ENCODE measurements around the gene CCDC178.
"Not testable (repeated sequence)": the region's sequence is repeated elsewhere in the genome, so short reads cannot be mapped to it uniquely, and the experiment has no call there.

The CCDC178 gene
- total RNA-seq: 0.04 to 0.06 reads per million in 2 experiments

DNA sequence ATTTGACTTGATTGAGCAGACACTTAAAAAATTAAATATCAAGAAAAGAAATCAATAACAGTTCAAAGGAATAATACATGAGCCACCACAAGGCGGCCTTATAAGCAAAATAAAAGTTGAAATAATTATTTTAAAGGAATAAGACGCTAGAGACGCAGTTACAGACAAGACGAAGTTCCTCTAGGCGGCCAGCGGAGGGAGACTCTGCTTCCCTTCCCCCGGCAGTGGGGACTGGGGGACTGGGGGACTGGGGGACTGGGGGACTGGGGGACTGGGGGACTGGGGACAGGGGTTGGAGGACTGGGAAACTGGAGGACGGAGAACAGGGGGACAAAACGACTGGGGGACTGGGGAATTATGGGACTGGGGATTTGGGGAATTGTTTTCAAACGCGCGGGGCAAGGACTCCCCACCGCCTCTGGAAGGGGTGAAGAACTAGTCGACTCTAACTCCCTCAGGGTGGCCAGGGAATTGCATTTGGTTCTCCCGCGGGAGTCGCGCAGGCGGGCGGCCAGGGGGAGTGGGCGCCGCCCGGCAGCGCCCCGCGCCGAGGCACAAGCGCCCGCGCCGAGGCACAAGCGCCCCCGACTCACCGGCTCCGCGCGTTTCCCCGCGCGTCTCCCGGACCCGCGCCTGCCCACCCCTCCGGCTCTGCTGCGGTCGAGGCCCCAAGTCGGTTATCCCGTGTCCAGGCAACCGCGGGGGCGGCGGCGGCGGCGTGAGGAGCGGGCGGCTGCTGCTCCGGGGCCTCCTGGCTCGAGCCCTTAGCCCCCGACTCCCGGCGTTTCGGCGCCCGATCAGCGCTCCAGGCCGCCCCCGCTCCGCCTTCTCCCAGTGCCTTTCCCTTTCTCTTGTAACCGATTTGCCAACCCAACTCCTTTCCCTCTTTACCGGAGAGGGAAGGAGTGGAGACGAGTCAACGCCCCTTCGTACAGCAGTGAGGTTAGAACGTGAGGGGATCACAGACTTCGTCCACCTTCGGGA, at the start of gene CCDC178:
TSS of gene CCDC178 (minus strand) at position 662 of the 984 bp plus-strand sequence. CDS start 28,633 bp downstream, outside the sequence.
- DNase-seq (ENCODE audit: low read depth): no peak

DNA sequence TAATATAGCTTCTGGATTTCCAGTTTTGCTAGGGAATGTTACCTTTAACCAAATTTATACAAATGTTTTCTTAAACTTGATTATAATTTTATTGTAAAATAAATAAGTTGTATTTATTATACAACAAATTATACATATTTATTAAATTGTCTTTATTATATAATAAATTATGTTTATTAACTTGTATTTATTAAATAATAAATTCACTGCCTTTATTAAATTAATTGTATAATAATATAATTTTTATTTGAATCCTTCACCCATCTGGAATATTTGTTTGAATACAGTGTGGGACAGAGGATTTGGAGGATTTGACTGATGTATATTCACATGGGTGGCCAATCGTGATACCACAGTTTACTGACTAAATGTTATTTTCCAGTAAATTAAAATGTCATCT, 43.4 kb upstream of the CCDC178 start:
- DNase-seq (ENCODE audit: low read depth): no peak

DNA sequence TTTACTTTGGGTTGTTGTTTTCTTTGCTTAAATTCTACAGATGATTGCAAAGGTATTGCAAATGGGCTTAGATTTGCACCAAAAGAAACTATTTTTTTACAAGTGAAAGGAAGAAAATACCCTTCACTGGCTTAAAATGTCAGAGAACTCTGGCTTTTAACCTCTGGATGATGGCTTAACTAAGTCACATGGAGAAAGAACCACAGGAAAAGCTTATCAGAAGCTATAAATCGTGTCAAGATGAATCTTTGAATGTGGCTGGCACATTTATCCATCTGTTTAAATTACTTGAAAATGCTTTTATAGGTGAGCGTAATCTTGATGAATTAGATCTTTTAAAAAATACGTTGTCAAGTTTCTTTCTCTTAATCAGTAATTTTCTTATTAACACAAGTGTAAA, 32.0 kb upstream of the CCDC178 start:
- no peak for DNase-seq (ENCODE audit: low read depth)

GRCh38 chr18:33470216-33470615, 29.7 kb upstream of the CCDC178 start:
- no peak for DNase-seq (ENCODE audit: low read depth)

DNA sequence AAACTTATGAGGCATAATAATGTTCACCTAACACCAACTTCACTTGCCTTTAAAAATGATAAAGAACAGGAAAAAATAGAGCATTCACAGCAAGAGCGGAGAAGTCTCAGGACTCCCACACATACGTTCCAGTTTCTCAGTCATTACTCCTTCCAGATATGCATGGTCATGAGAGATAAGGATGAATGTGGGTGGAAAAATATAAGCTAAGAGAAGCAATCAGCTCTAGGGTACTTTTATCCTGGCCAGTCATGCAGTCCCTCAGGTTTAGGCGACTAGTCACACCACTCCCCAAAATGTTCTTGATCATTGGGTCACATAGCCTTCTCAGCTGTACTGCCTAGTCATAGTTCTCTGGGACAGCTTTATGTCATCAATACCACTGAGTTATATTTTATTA, 29.2 kb upstream of the CCDC178 start:
- no peak for DNase-seq (ENCODE audit: low read depth)

- DNase-seq (ENCODE audit: low read depth): no peak
Observed at GRCh38 chr18:33467531-33467930, 27.0 kb upstream of the CCDC178 start.

- no peak for DNase-seq (ENCODE audit: low read depth)
Observed at GRCh38 chr18:33466822-33467221, 26.3 kb upstream of the CCDC178 start.

DNA sequence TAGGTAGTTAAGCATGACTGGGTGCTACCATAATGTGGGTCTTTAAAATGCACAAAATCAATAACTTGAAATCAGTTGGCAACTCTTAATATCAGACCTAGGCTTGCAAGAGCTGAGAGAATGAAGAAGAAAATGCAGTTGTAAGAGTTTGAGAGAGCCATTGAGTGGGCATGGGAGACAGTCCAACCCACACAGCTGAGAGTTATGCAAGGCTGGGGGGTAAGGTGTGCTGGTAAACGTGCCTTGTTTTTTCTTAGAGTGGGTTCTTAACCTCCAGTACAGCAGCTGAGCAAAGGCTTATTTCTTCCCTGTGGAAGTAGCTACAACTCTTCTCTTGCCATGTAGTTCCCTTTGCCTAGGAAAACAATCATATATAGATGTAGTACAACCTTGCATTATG, 20.2 kb upstream of the CCDC178 start:
- no peak for DNase-seq (ENCODE audit: low read depth)

GRCh38 chr18:33459612-33460011, 19.1 kb upstream of the CCDC178 start:
- DNase-seq (ENCODE audit: low read depth): no peak

DNA sequence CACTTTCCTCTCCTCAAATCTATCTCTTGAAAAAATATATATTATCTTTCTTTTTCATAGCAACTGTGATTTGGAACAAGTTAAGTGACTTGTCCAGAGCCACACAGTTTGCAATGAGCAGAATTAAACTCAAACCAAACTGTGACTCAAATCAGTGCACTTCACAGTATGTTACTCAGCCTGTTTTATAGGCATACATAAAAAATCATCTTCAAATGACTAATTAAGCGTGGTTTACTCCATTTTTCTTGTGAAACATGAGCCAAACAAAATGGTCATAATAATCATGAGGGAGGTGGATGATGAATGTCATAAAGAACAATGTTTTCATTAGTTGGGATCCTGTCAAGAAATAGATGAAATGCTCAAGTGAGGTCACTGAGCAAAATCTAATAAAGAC, 6.1 kb upstream of the CCDC178 start:
- DNase-seq (ENCODE audit: low read depth): no peak

DNA sequence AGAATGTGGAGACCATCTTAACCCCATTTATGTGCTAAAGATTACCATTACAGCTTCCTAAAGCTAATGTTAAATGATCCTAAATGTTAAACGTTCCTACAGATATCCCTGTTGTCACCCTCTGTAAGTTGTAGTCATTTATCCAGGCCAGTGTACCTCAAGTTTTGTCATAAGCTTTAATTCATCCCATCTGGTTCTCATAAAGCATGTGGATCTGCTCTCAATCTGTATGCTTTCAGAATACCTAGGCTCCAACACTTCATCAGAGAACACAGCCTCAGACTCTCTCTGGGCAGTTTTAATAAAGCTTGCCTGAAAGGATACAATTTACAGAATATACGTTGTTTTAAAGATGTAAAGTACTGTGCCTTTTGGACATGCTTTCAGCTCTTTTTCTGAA, 4.2 kb upstream of the CCDC178 start:
- DNase-seq (ENCODE audit: low read depth): no peak

DNA sequence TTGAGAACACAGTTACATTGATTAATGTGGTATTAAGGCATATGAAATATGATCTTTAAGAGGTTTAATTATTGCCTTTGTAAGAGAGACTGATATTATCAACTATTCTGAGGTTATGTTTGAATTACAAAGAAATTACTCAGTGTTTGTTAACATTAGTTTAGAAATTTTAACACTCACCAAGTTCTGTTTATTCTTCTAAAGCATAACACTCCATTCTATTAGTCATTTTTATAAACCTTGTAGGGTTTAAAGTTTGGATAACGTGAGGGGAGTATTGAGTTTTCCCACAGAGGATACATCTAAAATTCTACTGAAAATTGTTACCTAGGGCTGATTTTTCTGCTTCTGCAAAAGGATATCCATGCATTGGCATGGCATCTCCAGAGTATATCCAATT, 7.7 kb downstream of the CCDC178 start:
- DNase-seq (ENCODE audit: low read depth): no peak

- no peak for DNase-seq (ENCODE audit: low read depth)
Observed at GRCh38 chr18:33427549-33427948, 13.0 kb downstream of the CCDC178 start.

GRCh38 chr18:33424266-33424946, 16.1 kb downstream of the CCDC178 start:
- DNase-seq (ENCODE audit: low read depth): no peak

GRCh38 chr18:33421225-33421624, 19.3 kb downstream of the CCDC178 start:
- no peak for DNase-seq (ENCODE audit: low read depth)

- no peak for DNase-seq (ENCODE audit: low read depth)
Observed at GRCh38 chr18:33404244-33404873, 36.2 kb downstream of the CCDC178 start.

- DNase-seq (ENCODE audit: low read depth): not testable (repeated sequence)
Observed at GRCh38 chr18:33398939-33399338, 41.6 kb downstream of the CCDC178 start.

- no peak for DNase-seq (ENCODE audit: low read depth)
Observed at GRCh38 chr18:33375829-33376228, 64.7 kb downstream of the CCDC178 start.

DNA sequence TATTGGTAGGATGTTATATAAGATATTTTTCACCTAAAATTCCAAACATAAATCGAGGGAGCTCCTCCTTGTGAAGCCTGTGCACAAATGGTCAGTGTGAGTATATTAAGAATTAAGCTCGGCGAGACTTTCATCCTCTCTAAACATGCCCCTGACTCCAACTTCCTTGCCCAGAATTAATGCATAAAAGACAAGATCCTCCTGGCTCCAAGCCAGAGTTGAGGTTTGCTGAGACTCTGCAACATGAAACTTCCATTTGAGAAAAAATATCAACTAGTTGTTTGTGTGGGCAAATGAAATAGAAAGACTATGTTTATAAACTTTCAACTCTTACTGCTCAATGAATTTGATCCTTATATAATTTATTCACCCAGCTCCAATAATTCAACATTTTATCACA, 68.1 kb downstream of the CCDC178 start:
- no peak for DNase-seq (ENCODE audit: low read depth)

GRCh38 chr18:33369711-33370449, 70.6 kb downstream of the CCDC178 start:
- DNase-seq (ENCODE audit: low read depth): no peak

- DNase-seq (ENCODE audit: low read depth): no peak
Observed at GRCh38 chr18:33356735-33357134, 83.8 kb downstream of the CCDC178 start.

GRCh38 chr18:33355756-33356155, 84.8 kb downstream of the CCDC178 start:
- DNase-seq (ENCODE audit: low read depth): no peak
